Measurements from ENCODE around the gene ALAD. TPM values are rescaled to one million over a fixed set of nuclear protein-coding genes. Genes with fewer than 3 reads are reported as not detected.

Gene ALAD
- total and polyA plus RNA-seq, 2 of the 13 experiments (the other 11 are each of a cell fraction or from before 2014, with no cell fraction given), result 21.8 to 30.1 TPM

GRCh38 chr9:113389451-113389850 lies 11.6 kb downstream of the ALAD start:
- Histone ChIP-seq H3K27ac (ENCODE audit: extremely low read length, insufficient read depth, low read length) (peak overlapping the region; percentile 97), H3K4me1 (ENCODE audit: insufficient read depth, low read length) (peaks cover 86% of the 10 kb centered on the region), H2AFZ (ENCODE audit: low read length) (no peak overlapping the region), H3K27me3 (ENCODE audit: control insufficient read depth in 1 of 2, insufficient read depth in 2 of 2, low read length in 2 of 2) (no peaks in the 10 kb centered on the region), H3K4me3 (replicated peaks in 1 of 3; ENCODE audit: insufficient read depth in 1 of 3, low read depth in 2 of 3, low read length in 3 of 3) (no peak overlapping the region), H3K36me3 (replicated peaks in 1 of 2; ENCODE audit: control insufficient read depth in 1 of 2, insufficient read depth in 2 of 2, low read length in 2 of 2) (peaks cover 15 to 48% of the 10 kb centered on the region in 2 experiments), H3K4me2 (ENCODE audit: low read depth, low read length) (no peak overlapping the region), H3K9me3 (ENCODE audit: low read length) (no peaks in the 10 kb centered on the region), H3K79me2 (ENCODE audit: insufficient read depth, low read length) (no peaks in the 10 kb centered on the region), H4K20me1 (ENCODE audit: insufficient read depth, low read length) (no peaks in the 10 kb centered on the region), H3K9ac (ENCODE audit: insufficient read depth, low read depth, low read length) (no peak overlapping the region)
- TF ChIP-seq RBFOX2 (IDR thresholded peaks at IDR 0.05; ENCODE audit: low read depth, low read length), result no peak
- no peak for TF ChIP-seq ZBTB33 (CRISPR knock-in tag; IDR thresholded peaks at IDR 0.05)
- no peak for TF ChIP-seq THAP11 (CRISPR knock-in tag; IDR thresholded peaks at IDR 0.05)
- no peak for TF ChIP-seq ZNF329 (CRISPR knock-in tag; IDR thresholded peaks at IDR 0.05; ENCODE audit: low read depth)
- no peak for TF ChIP-seq MEIS2 (CRISPR knock-in tag; IDR thresholded peaks at IDR 0.05)
- no peak for TF ChIP-seq ZGPAT (CRISPR knock-in tag; IDR thresholded peaks at IDR 0.05)
- TF ChIP-seq ZNF780A (CRISPR knock-in tag; IDR thresholded peaks at IDR 0.05), result no peak
- TF ChIP-seq CREB3 (CRISPR knock-in tag; IDR thresholded peaks at IDR 0.05), result no peak
- no peak for TF ChIP-seq SRSF1 (optimal IDR thresholded peaks at IDR 0.05; ENCODE audit: low read depth, low read length)
- TF ChIP-seq AHR (CRISPR knock-in tag; IDR thresholded peaks at IDR 0.05), result no peak
- TF ChIP-seq AGO2 (optimal IDR thresholded peaks at IDR 0.05; ENCODE audit: low read depth, low read length), result no peak
- no peak for TF ChIP-seq ZNF253 (CRISPR knock-in tag; IDR thresholded peaks at IDR 0.05; ENCODE audit: borderline replicate concordance)
- TF ChIP-seq MXD1 (CRISPR knock-in tag; IDR thresholded peaks at IDR 0.05), result no peak
- no peak for TF ChIP-seq ZFP91 (CRISPR knock-in tag; IDR thresholded peaks at IDR 0.05; ENCODE audit: borderline replicate concordance)
- no peak for TF ChIP-seq NAIF1 (CRISPR knock-in tag; IDR thresholded peaks at IDR 0.05; ENCODE audit: borderline replicate concordance)
- no peak for FAIRE-seq
- 95% methylated on average over 7 of the region's 11 CpGs for WGBS (ENCODE audit: low lambda C conversion rate)
- in situ Hi-C loops (cut with HindIII; ENCODE audit: extremely low pct_ligation_motif_present, low pct_unique_long_range_greater_than_20kb) (no loop called here), intact Hi-C loops (cut with micrococcal nuclease; ENCODE audit: unreplicated experiment) (no loop called here)
- BruUV-seq (replicated peaks), result no TSS peak
- CTCF ChIA-PET (ENCODE audit: low intra/inter-chr PET ratio, low total read pairs), result no interaction called here
- ATAC-seq, result no peak
- DNase-seq (ENCODE audit: low spot score), result no peak
- POLR2A ChIA-PET, result interaction anchor here (1.0 to 1.3 kb wide), 2 partner anchors 9 to 13 kb away, joined by 4 read pairs; partner anchors contain the start of gene HDHD3

Data from HepG2 (cell line).